SH-SY5Y (cell line): ENCODE data around the gene SYT6.

Experiments used
- GATA2 ChIP-seq: IDR thresholded peaks from 2 replicates; pipeline ENCODE4 v1.6.1; 2011; ENCODE audit warnings: mild to moderate bottlenecking, low read depth, low read length
- GATA3 ChIP-seq: IDR thresholded peaks from 2 replicates; pipeline ENCODE4 v1.6.1; 2011; ENCODE audit warnings: low read depth, mild to moderate bottlenecking, low read length, moderate library complexity

DNA sequence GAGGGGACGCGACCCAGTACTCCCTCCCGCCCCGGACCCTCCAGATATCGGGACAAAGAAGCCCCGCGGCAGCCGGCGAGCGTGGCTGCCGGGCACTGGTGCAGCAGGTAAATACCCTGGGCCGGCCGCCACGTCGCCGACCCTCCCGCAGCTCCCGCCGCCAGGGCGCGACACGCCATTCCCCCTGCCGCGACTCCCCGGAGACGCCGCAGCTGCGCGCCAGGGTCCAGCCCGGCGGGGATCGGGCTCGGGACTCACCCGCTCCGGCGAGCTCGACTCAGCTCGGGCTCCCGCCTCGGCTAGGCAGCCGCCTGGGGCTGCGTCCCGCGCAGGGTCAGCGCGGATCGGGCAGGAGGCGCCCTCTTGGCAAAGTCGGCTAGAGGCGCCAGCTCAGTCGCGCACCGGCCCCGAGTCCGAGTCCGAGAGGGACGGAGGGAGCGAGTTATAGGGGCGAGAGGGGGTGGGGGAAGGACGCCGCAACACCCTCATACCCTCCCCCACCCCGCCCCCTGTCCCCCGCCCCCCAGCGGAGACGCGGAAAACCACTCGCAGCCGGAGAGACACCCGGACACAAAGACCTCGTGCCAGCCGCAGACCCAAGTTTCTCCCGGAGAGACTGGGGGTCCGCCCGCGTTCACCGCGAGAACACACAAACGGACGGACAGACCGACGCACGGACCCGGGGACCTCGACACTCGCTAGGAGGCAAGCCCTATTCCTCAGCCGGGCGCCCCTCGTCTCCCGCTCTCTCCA lies 985 bp downstream of the SYT6 start:
- TF ChIP-seq GATA2 (no peak), GATA3 (no peak)
